HT-29 (cell line): Measurements from ENCODE around the gene NAA25. TPM values are rescaled to one million over a fixed set of nuclear protein-coding genes. Genes with fewer than 3 reads are reported as not detected.
A peak's percentile ranks its signal among the peaks of the same experiment; 100 is the strongest.
"Not testable (repeated sequence)": the region's sequence is repeated elsewhere in the genome, so short reads cannot be mapped to it uniquely, and the experiment has no call there.

Experiments used
- DNase-seq: peaks from one replicate; pipeline ENCODE4 v3.0.0-alpha.2; 2015; ENCODE audit warnings: low spot score
- total RNA-seq: library from RNA; depleted of rRNA; stranded (reverse); fragments of >200 nt; shearing (Covaris generic); gene quantifications from 2 replicates; pipeline ENCODE4 v1.2.3, GENCODE V29; 2014

The NAA25 gene
- total RNA-seq, 1 experiment from 2014 or later, result 13.5 TPM

GRCh38 chr12:112116232-112117060 is 7.9 kb upstream of the NAA25 start:
- peak; percentile 33 for DNase-seq

- DNase-seq, result no peak
Measured at GRCh38 chr12:112115259-112116045, 6.9 kb upstream of the NAA25 start.

- DNase-seq, result peak; percentile 67
Measured at GRCh38 chr12:112112409-112113133, 4.0 kb upstream of the NAA25 start.

- no peak for DNase-seq
Measured at GRCh38 chr12:112111931-112112330, 3.3 kb upstream of the NAA25 start.

- not testable (repeated sequence) for DNase-seq
Measured at GRCh38 chr12:112110787-112111662, 2.4 kb upstream of the NAA25 start.

GRCh38 chr12:112107306-112108201 is 1.0 kb downstream of the NAA25 start:
- peak; percentile 44 for DNase-seq

GRCh38 chr12:112105891-112106290 is 2.7 kb downstream of the NAA25 start:
- no peak for DNase-seq

- no peak for DNase-seq
Measured at GRCh38 chr12:112103758-112104503, 4.7 kb downstream of the NAA25 start.

GRCh38 chr12:112102746-112103145 is 5.8 kb downstream of the NAA25 start:
- not testable (repeated sequence) for DNase-seq

- no peak for DNase-seq
Measured at GRCh38 chr12:112102127-112102526, 6.5 kb downstream of the NAA25 start.

GRCh38 chr12:112100500-112100899 is 8.1 kb downstream of the NAA25 start:
- not testable (repeated sequence) for DNase-seq

- DNase-seq, result no peak
Measured at GRCh38 chr12:112097641-112098040, 10.9 kb downstream of the NAA25 start.

GRCh38 chr12:112096667-112097066 is 11.9 kb downstream of the NAA25 start:
- no peak for DNase-seq

- DNase-seq, result no peak
Measured at GRCh38 chr12:112096070-112096469, 12.5 kb downstream of the NAA25 start.

GRCh38 chr12:112091563-112091962 is 17.0 kb downstream of the NAA25 start:
- no peak for DNase-seq

GRCh38 chr12:112087851-112088250 is 20.7 kb downstream of the NAA25 start:
- DNase-seq, result no peak

- no peak for DNase-seq
Measured at GRCh38 chr12:112087055-112087850, 21.3 kb downstream of the NAA25 start.

GRCh38 chr12:112066566-112066965 is 42.0 kb downstream of the NAA25 start:
- DNase-seq, result no peak
